ENCODE measurements around the gene DNAH8.

DNAH8 gene

GRCh38 chr6:38749473-38749872 lies 34.4 kb downstream of the DNAH8 start:
- no peak for DNase-seq (ENCODE audit: extremely low read depth in 1 of 2, low read depth in 1 of 2)

- DNase-seq (ENCODE audit: extremely low read depth in 1 of 2, low read depth in 1 of 2) = no peak
Measured at GRCh38 chr6:38750968-38751615, 36.0 kb downstream of the DNAH8 start.

- DNase-seq (ENCODE audit: extremely low read depth in 1 of 2, low read depth in 1 of 2) = no peak
Measured at GRCh38 chr6:38753707-38754106, 38.6 kb downstream of the DNAH8 start.

- no peak for DNase-seq (ENCODE audit: extremely low read depth in 1 of 2, low read depth in 1 of 2)
Measured at GRCh38 chr6:38755207-38755606, 40.1 kb downstream of the DNAH8 start.

- DNase-seq (ENCODE audit: extremely low read depth in 1 of 2, low read depth in 1 of 2) = no peak
Measured at GRCh38 chr6:38755874-38756273, 40.8 kb downstream of the DNAH8 start.

- no peak for DNase-seq (ENCODE audit: extremely low read depth in 1 of 2, low read depth in 1 of 2)
Measured at GRCh38 chr6:38760097-38760496, 45.0 kb downstream of the DNAH8 start.

- DNase-seq (ENCODE audit: extremely low read depth in 1 of 2, low read depth in 1 of 2) = no peak
Measured at GRCh38 chr6:38762848-38763247, 47.7 kb downstream of the DNAH8 start.

- no peak for DNase-seq (ENCODE audit: extremely low read depth in 1 of 2, low read depth in 1 of 2)
Measured at GRCh38 chr6:38767560-38767959, 52.4 kb downstream of the DNAH8 start.

GRCh38 chr6:38773338-38773737 lies 58.2 kb downstream of the DNAH8 start:
- no peak for DNase-seq (ENCODE audit: extremely low read depth in 1 of 2, low read depth in 1 of 2)

- DNase-seq (ENCODE audit: extremely low read depth in 1 of 2, low read depth in 1 of 2) = no peak
Measured at GRCh38 chr6:38774929-38775707, 60.0 kb downstream of the DNAH8 start.

- DNase-seq (ENCODE audit: extremely low read depth in 1 of 2, low read depth in 1 of 2) = no peak
Measured at GRCh38 chr6:38775870-38776269, 60.8 kb downstream of the DNAH8 start.

GRCh38 chr6:38776515-38776914 lies 61.4 kb downstream of the DNAH8 start:
- no peak for DNase-seq (ENCODE audit: extremely low read depth in 1 of 2, low read depth in 1 of 2)

GRCh38 chr6:38779310-38780062 lies 64.4 kb downstream of the DNAH8 start:
- DNase-seq (ENCODE audit: extremely low read depth in 1 of 2, low read depth in 1 of 2) = no peak

GRCh38 chr6:38782616-38783015 lies 67.5 kb downstream of the DNAH8 start:
- no peak for DNase-seq (ENCODE audit: extremely low read depth in 1 of 2, low read depth in 1 of 2)

- DNase-seq (ENCODE audit: extremely low read depth in 1 of 2, low read depth in 1 of 2) = no peak
Measured at GRCh38 chr6:38783443-38784228, 68.5 kb downstream of the DNAH8 start.

GRCh38 chr6:38784506-38785235 lies 69.6 kb downstream of the DNAH8 start:
- no peak for DNase-seq (ENCODE audit: extremely low read depth in 1 of 2, low read depth in 1 of 2)

- DNase-seq (ENCODE audit: extremely low read depth in 1 of 2, low read depth in 1 of 2) = no peak
Measured at GRCh38 chr6:38786486-38786885, 71.4 kb downstream of the DNAH8 start.

GRCh38 chr6:38789256-38789655 lies 74.1 kb downstream of the DNAH8 start:
- DNase-seq (ENCODE audit: extremely low read depth in 1 of 2, low read depth in 1 of 2) = no peak

GRCh38 chr6:38792356-38792755 lies 77.2 kb downstream of the DNAH8 start:
- DNase-seq (ENCODE audit: extremely low read depth in 1 of 2, low read depth in 1 of 2) = no peak

- DNase-seq (ENCODE audit: extremely low read depth in 1 of 2, low read depth in 1 of 2) = no peak
Measured at GRCh38 chr6:38794682-38795081, 79.6 kb downstream of the DNAH8 start.

All from activated CD8-positive, alpha-beta memory T cell treated with anti-CD3 and anti-CD28 coated beads for 1 hour (primary cell).